ENCODE results near the gene TSPAN14. TPM values are rescaled to one million over a fixed set of nuclear protein-coding genes. Genes with fewer than 3 reads are reported as not detected.

Gene TSPAN14
- total and polyA plus RNA-seq, 2 of the 13 experiments (the other 11 are each of a cell fraction or from before 2014, with no cell fraction given): 24.1 to 80.6 TPM

DNA sequence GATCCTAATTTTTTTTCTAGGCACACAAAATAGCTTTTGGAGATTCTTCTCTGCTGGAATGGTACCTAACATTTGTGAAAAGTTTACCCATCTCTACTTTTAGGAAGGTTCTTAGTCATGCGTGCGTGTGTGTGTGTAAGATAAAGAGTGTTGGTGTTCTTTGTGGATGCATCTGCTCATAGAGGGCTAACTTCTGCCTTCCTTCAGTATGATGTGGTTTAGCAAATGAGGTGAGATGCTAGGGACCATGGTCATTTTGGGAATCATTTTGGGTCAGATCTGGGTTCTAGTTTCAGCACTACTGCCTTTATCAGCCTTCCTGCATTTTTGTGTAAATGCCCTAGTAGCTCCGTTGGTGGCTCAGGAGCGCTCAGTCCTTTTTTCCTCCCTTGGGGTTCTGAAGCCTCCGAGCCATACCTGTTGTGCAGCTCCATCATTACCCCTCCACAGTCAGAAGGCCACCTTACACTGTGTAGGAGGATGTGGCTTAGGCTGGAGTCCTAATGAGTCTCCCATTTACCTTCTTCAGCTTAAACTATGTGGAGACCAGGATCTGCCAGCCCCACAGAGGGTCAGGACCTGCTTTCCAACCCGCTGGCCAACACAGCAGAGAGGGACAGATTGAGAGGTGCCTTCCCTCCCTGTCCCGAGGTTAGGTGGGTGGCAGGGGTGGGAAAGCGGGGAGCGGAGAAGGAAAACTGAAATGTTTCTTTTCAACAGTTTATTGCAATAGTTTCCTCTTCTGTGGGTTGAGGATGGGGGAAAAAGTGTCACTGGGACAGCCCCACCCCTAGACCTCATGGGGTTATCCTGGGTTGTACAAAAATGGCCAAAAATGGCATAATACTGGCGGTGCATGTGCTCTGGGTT, 31.2 kb downstream of the TSPAN14 start:
- CTCF ChIA-PET (ENCODE audit: low intra/inter-chr PET ratio, low total read pairs): no interaction called here
- in situ Hi-C loops (cut with HindIII; ENCODE audit: extremely low pct_ligation_motif_present, low pct_unique_long_range_greater_than_20kb): no loop called here
- Histone ChIP-seq H4K20me1 (ENCODE audit: insufficient read depth, low read length) (no peaks in the 10 kb centered on the region; the same call in 1 of the 2 replicates), H3K27ac (ENCODE audit: extremely low read length, insufficient read depth, low read length) (no peak overlapping the region), H3K9ac (ENCODE audit: insufficient read depth, low read depth, low read length) (no peak overlapping the region), H3K4me3 (replicated peaks in 1 of 3; ENCODE audit: insufficient read depth in 1 of 3, low read depth in 2 of 3, low read length in 3 of 3) (no peak overlapping the region), H3K36me3 (replicated peaks in 1 of 2; ENCODE audit: control insufficient read depth in 1 of 2, insufficient read depth in 2 of 2, low read length in 2 of 2) (peaks cover 11 to 24% of the 10 kb centered on the region in 2 experiments; a peak in 4 of 5 replicates), H3K27me3 (ENCODE audit: control insufficient read depth in 1 of 2, insufficient read depth in 2 of 2, low read length in 2 of 2) (no peaks in the 10 kb centered on the region), H2AFZ (ENCODE audit: low read length) (no peak overlapping the region), H3K4me2 (ENCODE audit: low read depth, low read length) (no peak overlapping the region), H3K79me2 (ENCODE audit: insufficient read depth, low read length) (peaks cover 88% of the 10 kb centered on the region), H3K9me3 (ENCODE audit: low read length) (no peaks in the 10 kb centered on the region), H3K4me1 (ENCODE audit: insufficient read depth, low read length) (peaks cover 77% of the 10 kb centered on the region)
- TF ChIP-seq ZNF441 (CRISPR knock-in tag; IDR thresholded peaks at IDR 0.05; ENCODE audit: borderline replicate concordance): no peak
- TF ChIP-seq ZNF800 (CRISPR knock-in tag; IDR thresholded peaks at IDR 0.05): no peak
- TF ChIP-seq ZNF484 (CRISPR knock-in tag; IDR thresholded peaks at IDR 0.05; ENCODE audit: borderline replicate concordance, low read depth): no peak
- TF ChIP-seq ZFP1 (CRISPR knock-in tag; IDR thresholded peaks at IDR 0.05): no peak
- TF ChIP-seq, protein P1, sequence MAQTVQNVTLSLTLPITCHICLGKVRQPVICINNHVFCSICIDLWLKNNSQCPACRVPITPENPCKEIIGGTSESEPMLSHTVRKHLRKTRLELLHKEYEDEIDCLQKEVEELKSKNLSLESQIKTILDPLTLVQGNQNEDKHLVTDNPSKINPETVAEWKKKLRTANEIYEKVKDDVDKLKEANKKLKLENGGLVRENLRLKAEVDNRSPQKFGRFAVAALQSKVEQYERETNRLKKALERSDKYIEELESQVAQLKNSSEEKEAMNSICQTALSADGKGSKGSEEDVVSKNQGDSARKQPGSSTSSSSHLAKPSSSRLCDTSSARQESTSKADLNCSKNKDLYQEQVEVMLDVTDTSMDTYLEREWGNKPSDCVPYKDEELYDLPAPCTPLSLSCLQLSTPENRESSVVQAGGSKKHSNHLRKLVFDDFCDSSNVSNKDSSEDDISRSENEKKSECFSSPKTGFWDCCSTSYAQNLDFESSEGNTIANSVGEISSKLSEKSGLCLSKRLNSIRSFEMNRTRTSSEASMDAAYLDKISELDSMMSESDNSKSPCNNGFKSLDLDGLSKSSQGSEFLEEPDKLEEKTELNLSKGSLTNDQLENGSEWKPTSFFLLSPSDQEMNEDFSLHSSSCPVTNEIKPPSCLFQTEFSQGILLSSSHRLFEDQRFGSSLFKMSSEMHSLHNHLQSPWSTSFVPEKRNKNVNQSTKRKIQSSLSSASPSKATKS (CRISPR knock-in tag; IDR thresholded peaks at IDR 0.05): no peak
- no peak for DNase-seq (ENCODE audit: low spot score)
- no peak for ATAC-seq
- POLR2A ChIA-PET: no interaction called here
- intact Hi-C loops (cut with micrococcal nuclease; ENCODE audit: unreplicated experiment): no loop called here
- BruUV-seq (replicated peaks): no TSS peak
- 89% methylated on average over 10 of the region's 10 CpGs for WGBS (ENCODE audit: low lambda C conversion rate)
- no peak for FAIRE-seq
